K562 (cell line): ENCODE measurements around the gene ZC3H7B. TPM values are rescaled to one million over a fixed set of nuclear protein-coding genes. Genes with fewer than 3 reads are reported as not detected.
A peak's percentile ranks its signal among the peaks of the same experiment; 100 is the strongest.

ENCODE experiments used
- ATAC-seq: fragments of 200-7000 bp; cut with Tn5 transposase; 3 replicates; pipeline ENCODE4 v1.9.1; 2020; ENCODE audit warnings: moderate library complexity
- BruUV-seq: library from RNA; stranded (reverse); fragments of 400-500 nt; replicated peaks from 2 replicates; lab custom pipeline; 2021; lab: Mats Ljungman, UMichigan
- CTCF ChIA-PET: fragments of 300-600 bp; formaldehyde crosslinking; extraction: SDS; loops from one replicate; lab custom pipeline; 2021; ENCODE audit warnings: low intra/inter-chr PET ratio; lab: Yijun Ruan, JAX
- POLR2A ChIA-PET: fragments of 300-600, 350-650 bp; sonication (Branson Sonifier 250); formaldehyde crosslinking; extraction: SDS; loops from one replicate; lab custom pipeline; 2021; ENCODE audit warnings: antibody characterized with exemption, inconsistent platforms; lab: Yijun Ruan, JAX
- DNase-seq, 4 experiments: peaks; one replicate each; pipeline versions ENCODE4 v3.0.0 to v3.0.0-alpha.2; 2011 to 2018; ENCODE audit warnings: low spot score in 3 of 4, mixed read lengths in 3 of 4; ENCODE audit errors: extremely low read depth in 1 of 4
- FAIRE-seq: peaks from 2 replicates; lab custom pipeline; 2011; peaks lifted over from hg19 to GRCh38; lab: Jason Lieb, UNC
- H2AFZ ChIP-seq: 2 replicates; pipeline ENCODE4 v1.6.0; 2011; ENCODE audit warnings: low read depth, low read length, control low read depth, inconsistent platforms
- H3K27ac ChIP-seq: fragments of 200-600 bp; 3 replicates; pipeline ENCODE4 v1.8.0; 2011; ENCODE audit warnings: low read depth, mild to moderate bottlenecking, control low read depth, inconsistent platforms, low read length, moderate library complexity, mixed read lengths; ENCODE audit errors: extremely low read depth
- H3K27me3 ChIP-seq, 2 experiments: fragments of 300-600 bp in 1 of 2; 2 replicates in 1 of 2; 3 replicates in 1 of 2; pipeline versions ENCODE4 v1.6.0 to v1.8.0; 2011; ENCODE audit warnings: inconsistent platforms in 2 of 2, low read length in 2 of 2, mild to moderate bottlenecking in 1 of 2, mixed read lengths in 1 of 2, moderate library complexity in 1 of 2; ENCODE audit not compliant: control insufficient read depth in 2 of 2, insufficient read depth in 2 of 2
- H3K36me3 ChIP-seq: fragments of 300-600 bp; 3 replicates; pipeline ENCODE4 v1.8.0; 2011; ENCODE audit warnings: mild to moderate bottlenecking, low read length, inconsistent platforms; ENCODE audit not compliant: control insufficient read depth, insufficient read depth
- H3K4me1 ChIP-seq, 2 experiments: fragments of 200-600 bp in 1 of 2; replicated peaks in 1 of 2; 2 replicates in 1 of 2; 3 replicates in 1 of 2; pipeline versions ENCODE4 v1.5.1 to v1.8.0; 2011; ENCODE audit warnings: inconsistent platforms in 2 of 2, low read length in 2 of 2, mild to moderate bottlenecking in 1 of 2, mixed read lengths in 1 of 2, moderate library complexity in 1 of 2; ENCODE audit not compliant: control insufficient read depth in 2 of 2, insufficient read depth in 2 of 2
- H3K4me2 ChIP-seq: 2 replicates; pipeline ENCODE4 v1.6.1; 2011; ENCODE audit warnings: low read length, control low read depth, inconsistent platforms, mixed read lengths; ENCODE audit not compliant: insufficient read depth
- H3K4me3 ChIP-seq: fragments of 200-600 bp; sonication (generic), shearing (Covaris generic); 2 replicates; pipeline ENCODE4 v1.5.1; 2016; ENCODE audit warnings: control low read depth, inconsistent platforms
- H3K79me2 ChIP-seq: fragments of 200-600 bp; 3 replicates; pipeline ENCODE4 v1.8.0; 2011; ENCODE audit warnings: low read length, inconsistent platforms; ENCODE audit not compliant: control insufficient read depth, insufficient read depth
- H3K9ac ChIP-seq, 2 experiments: 2 replicates each; pipeline versions ENCODE4 v1.6.0 to v1.6.1; 2011; ENCODE audit warnings: low read depth in 2 of 2, low read length in 2 of 2, control low read depth in 1 of 2, inconsistent platforms in 1 of 2, mild to moderate bottlenecking in 1 of 2, mixed read lengths in 1 of 2; ENCODE audit not compliant: insufficient read depth in 1 of 2
- H3K9me1 ChIP-seq: one replicate; pipeline ENCODE4 v1.6.0; 2011; ENCODE audit warnings: inconsistent platforms, mild to moderate bottlenecking, low read length, moderate library complexity; ENCODE audit not compliant: control insufficient read depth, insufficient read depth
- H3K9me3 ChIP-seq: replicated peaks from 2 replicates; pipeline ENCODE4 v1.5.1; 2011; ENCODE audit warnings: low read depth, low read length, inconsistent platforms; ENCODE audit not compliant: control insufficient read depth, insufficient read depth
- H4K20me1 ChIP-seq: replicated peaks from 2 replicates; pipeline ENCODE4 v1.6.1; 2011; ENCODE audit warnings: low read length, inconsistent platforms, mixed read lengths; ENCODE audit not compliant: control insufficient read depth, insufficient read depth
- MED1 ChIP-seq: sonication (generic); formaldehyde crosslinking; IDR thresholded peaks from 2 replicates; pipeline ENCODE4 v1.8.1; 2023; ENCODE audit warnings: missing genetic modification reagents, borderline replicate concordance
- RAD21 ChIP-seq, 2 experiments: fragments of 250-450 bp in 1 of 2; fragments of 450-650 bp in 1 of 2; sonication (Bioruptor Pico) in 1 of 2; formaldehyde crosslinking in 1 of 2; IDR thresholded peaks in 1 of 2; conservative IDR thresholded peaks in 1 of 2; 2 replicates each; pipeline versions ENCODE4 v1.4.0 to v1.8.0; 2020 to 2022; ENCODE audit warnings: mild to moderate bottlenecking in 2 of 2, moderate library complexity in 1 of 2
- RBM25 ChIP-seq: fragments of 200-400 bp; formaldehyde crosslinking; IDR thresholded peaks from 2 replicates; pipeline ENCODE4 v1.6.1; 2018; ENCODE audit warnings: low read length, low read depth, moderate library complexity; ENCODE audit not compliant: severe bottlenecking
- ZBTB7A ChIP-seq: IDR thresholded peaks from 2 replicates; pipeline ENCODE4 v1.6.1; 2011; ENCODE audit warnings: low read depth, mild to moderate bottlenecking, low read length, moderate library complexity, borderline replicate concordance; ENCODE audit not compliant: control insufficient read depth
- WGBS: fragments of 100-300 bp; shearing (Covaris generic); methylation state at CpG from one replicate; pipeline ENCODE4 v1.1.6; 2016; ENCODE audit warnings: low coverage, mixed read lengths; ENCODE audit not compliant: insufficient coverage; ENCODE audit errors: missing lambda C conversion rate; 5-methylcytosine and 5-hydroxymethylcytosine counted together
- in situ Hi-C: fragments of 300-500 bp; cut with MboI; formaldehyde crosslinking; loops from 4 replicates; pipeline ENCODE4 v1.15.0; 2018; ENCODE audit warnings: inconsistent platforms, mixed read lengths
- intact Hi-C: fragments of 100-400 bp; cut with micrococcal nuclease; formaldehyde crosslinking; loops from 2 replicates; pipeline ENCODE4 v1.14.2; 2022
- polyA plus RNA-seq, 8 experiments: library from polyadenylated mRNA; depleted of rRNA in 4 of 8; stranded (reverse) in 5 of 8; unstranded in 3 of 8; fragments of >200 nt; fragmentation: Nextera tagmentation in 2 of 8; fragmentation: Illumina TruSeq in 1 of 8; extraction: Ambion mirVana in 2 of 8; extraction: Trizol in 1 of 8; gene quantifications; 2 replicates each; pipeline versions ENCODE4 v1.2.1 to v1.2.3, GENCODE V29; 2011 to 2014; ENCODE audit warnings: inconsistent platforms in 1 of 8, missing spikeins in 1 of 8
- total RNA-seq, 7 experiments: library from RNA; depleted of rRNA in 6 of 7; stranded (reverse); fragments of >200 nt in 6 of 7; fragmentation: Illumina TruSeq in 2 of 7; extraction: Trizol in 2 of 7; gene quantifications; 2 replicates each; pipeline versions ENCODE4 v1.2.1 to v1.2.3, GENCODE V29; 2011 to 2021; ENCODE audit warnings: low replicate concordance in 1 of 7
- TF ChIP-seq, protein P1 (sequence below): fragments of 200-800 bp; sonication (Bioruptor generic); IDR thresholded peaks from 2 replicates; pipeline ENCODE4 v1.6.1; 2017; ENCODE audit warnings: missing genetic modification characterization, missing compliant biosample characterization
- TF ChIP-seq, protein P2 (sequence below), 3 experiments: fragments of 200-800 bp in 1 of 3; sonication (Bioruptor generic) in 1 of 3; sonication (generic) in 1 of 3; formaldehyde crosslinking in 1 of 3; IDR thresholded peaks; 2 replicates each; pipeline versions ENCODE4 v1.6.1 to v1.8.0; 2016 to 2022; ENCODE audit warnings: mild to moderate bottlenecking in 2 of 3, missing compliant biosample characterization in 2 of 3, missing genetic modification characterization in 2 of 3, missing genetic modification reagents in 1 of 3
- TF ChIP-seq, protein P3 (sequence below): fragments of 450-650 bp; IDR thresholded peaks from 2 replicates; pipeline ENCODE4 v1.6.1; 2016; ENCODE audit warnings: mild to moderate bottlenecking

ZC3H7B gene
- total and polyA plus RNA-seq, 9 of the 15 experiments (the other 6 are each of a cell fraction or from before 2014, with no cell fraction given), result 0.07 to 49.8 (median 26.8) TPM

DNA sequence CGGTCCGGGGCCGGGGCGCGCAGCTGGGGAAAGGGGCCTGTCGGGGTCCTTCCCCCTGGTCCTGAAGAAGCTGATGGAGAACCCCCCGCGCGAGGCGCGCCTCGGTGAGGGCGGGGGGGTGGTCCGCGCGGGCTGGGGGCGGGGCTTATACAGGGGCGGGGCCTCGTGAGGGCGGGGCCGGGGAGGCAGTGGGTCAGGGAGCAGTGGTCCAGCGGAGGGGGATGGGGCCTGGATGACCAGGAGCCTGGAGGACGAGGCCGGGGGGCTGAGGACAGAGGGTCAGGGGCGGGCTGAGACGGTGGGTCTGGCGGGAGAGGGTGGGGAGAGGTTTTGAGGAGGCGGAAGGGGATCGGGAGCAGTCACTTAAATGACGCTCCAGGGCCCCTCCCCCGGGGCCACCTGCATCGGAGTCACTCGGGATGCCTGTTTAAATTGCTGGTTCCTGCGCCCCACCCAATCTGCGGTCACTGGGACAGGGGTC lies 80.8 kb downstream of the ZC3H7B start:
- Histone ChIP-seq H3K27me3 (no peaks in the 10 kb centered on the region), H3K9me1 (no peaks in the 10 kb centered on the region), H3K36me3 (no peaks in the 10 kb centered on the region), H2AFZ (peak overlapping the region; percentile 77), H3K4me1 (peaks cover 2 to 28% of the 10 kb centered on the region in 2 experiments; a peak in 4 of 5 replicates), H3K79me2 (no peaks in the 10 kb centered on the region), H4K20me1 (no peaks in the 10 kb centered on the region), H3K9ac (peak overlapping the region; percentile 50 to 85; a peak in 3 of 4 replicates), H3K4me3 (peak overlapping the region; percentile 86), H3K9me3 (no peaks in the 10 kb centered on the region), H3K4me2 (peak overlapping the region; percentile 63), H3K27ac (peak overlapping the region; percentile 96; the same call in 2 of the 3 replicates)
- intact Hi-C loops, result loop anchor here (5.0 kb wide), 1 partner anchor 95 kb away; the partner anchor contains the start of gene RANGAP1
- FAIRE-seq (no peak), DNase-seq (peak; percentile 51 to 88 (median 86)), ATAC-seq (peak; percentile 67)
- in situ Hi-C loops, result no loop called here
- TF ChIP-seq RBM25 (no peak), RAD21 (CRISPR knock-in tag; conservative IDR thresholded peaks at IDR 0.05 in 1 of 2, IDR thresholded peaks at IDR 0.05 in 1 of 2) (no peak), ZBTB7A (peak; percentile 78; the same call in 1 of the 2 replicates), MED1 (CRISPR knock-in tag) (no peak)
- TF ChIP-seq, protein P1, sequence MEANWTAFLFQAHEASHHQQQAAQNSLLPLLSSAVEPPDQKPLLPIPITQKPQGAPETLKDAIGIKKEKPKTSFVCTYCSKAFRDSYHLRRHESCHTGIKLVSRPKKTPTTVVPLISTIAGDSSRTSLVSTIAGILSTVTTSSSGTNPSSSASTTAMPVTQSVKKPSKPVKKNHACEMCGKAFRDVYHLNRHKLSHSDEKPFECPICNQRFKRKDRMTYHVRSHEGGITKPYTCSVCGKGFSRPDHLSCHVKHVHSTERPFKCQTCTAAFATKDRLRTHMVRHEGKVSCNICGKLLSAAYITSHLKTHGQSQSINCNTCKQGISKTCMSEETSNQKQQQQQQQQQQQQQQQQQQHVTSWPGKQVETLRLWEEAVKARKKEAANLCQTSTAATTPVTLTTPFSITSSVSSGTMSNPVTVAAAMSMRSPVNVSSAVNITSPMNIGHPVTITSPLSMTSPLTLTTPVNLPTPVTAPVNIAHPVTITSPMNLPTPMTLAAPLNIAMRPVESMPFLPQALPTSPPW (CRISPR knock-in tag), result peak; percentile 63
- TF ChIP-seq, protein P2, sequence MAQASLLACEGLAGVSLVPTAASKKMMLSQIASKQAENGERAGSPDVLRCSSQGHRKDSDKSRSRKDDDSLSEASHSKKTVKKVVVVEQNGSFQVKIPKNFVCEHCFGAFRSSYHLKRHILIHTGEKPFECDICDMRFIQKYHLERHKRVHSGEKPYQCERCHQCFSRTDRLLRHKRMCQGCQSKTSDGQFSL (CRISPR knock-in tag; IDR thresholded peaks at IDR 0.05), result no peak
- TF ChIP-seq, protein P2 (tag; IDR thresholded peaks at IDR 0.05), result 0 out of 4 replicates have a peak, but pooled peaks of 1 of the 2 experiments have one; percentile 12
- TF ChIP-seq, protein P3, sequence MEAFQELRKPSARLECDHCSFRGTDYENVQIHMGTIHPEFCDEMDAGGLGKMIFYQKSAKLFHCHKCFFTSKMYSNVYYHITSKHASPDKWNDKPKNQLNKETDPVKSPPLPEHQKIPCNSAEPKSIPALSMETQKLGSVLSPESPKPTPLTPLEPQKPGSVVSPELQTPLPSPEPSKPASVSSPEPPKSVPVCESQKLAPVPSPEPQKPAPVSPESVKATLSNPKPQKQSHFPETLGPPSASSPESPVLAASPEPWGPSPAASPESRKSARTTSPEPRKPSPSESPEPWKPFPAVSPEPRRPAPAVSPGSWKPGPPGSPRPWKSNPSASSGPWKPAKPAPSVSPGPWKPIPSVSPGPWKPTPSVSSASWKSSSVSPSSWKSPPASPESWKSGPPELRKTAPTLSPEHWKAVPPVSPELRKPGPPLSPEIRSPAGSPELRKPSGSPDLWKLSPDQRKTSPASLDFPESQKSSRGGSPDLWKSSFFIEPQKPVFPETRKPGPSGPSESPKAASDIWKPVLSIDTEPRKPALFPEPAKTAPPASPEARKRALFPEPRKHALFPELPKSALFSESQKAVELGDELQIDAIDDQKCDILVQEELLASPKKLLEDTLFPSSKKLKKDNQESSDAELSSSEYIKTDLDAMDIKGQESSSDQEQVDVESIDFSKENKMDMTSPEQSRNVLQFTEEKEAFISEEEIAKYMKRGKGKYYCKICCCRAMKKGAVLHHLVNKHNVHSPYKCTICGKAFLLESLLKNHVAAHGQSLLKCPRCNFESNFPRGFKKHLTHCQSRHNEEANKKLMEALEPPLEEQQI, result no peak
- ChIA-PET POLR2A (interaction anchor here (0.5 to 2.7 kb wide), 3 partner anchors 11 to 30 kb away, joined by 3 to 9 read pairs (median 3); no protein-coding TSS in a partner anchor), CTCF (no interaction called here)
- BruUV-seq, result no TSS peak
- 0% methylated on average over 8 of the region's 35 CpGs for WGBS
